GM12878 (cell line): ENCODE results near the gene PCLAF. TPM values are rescaled to one million over a fixed set of nuclear protein-coding genes. Genes with fewer than 3 reads are reported as not detected.
A peak's percentile ranks its signal among the peaks of the same experiment; 100 is the strongest.

Experiments used
- ATAC-seq: fragments of 200-7000 bp; cut with Tn5 transposase; 3 replicates; pipeline ENCODE4 v1.9.1; 2020; ENCODE audit warnings: mild to moderate bottlenecking, moderate library complexity
- BruUV-seq: library from RNA; stranded (reverse); fragments of 400-500 nt; replicated peaks from 2 replicates; lab custom pipeline; 2021; lab: Mats Ljungman, UMichigan
- CTCF ChIA-PET: fragments of 300-600 bp; sonication (Branson Sonifier 250); formaldehyde crosslinking; extraction: SDS; loops from one replicate; lab custom pipeline; 2021; ENCODE audit warnings: inconsistent platforms; lab: Yijun Ruan, JAX
- POLR2A ChIA-PET: fragments of 350-600 bp; formaldehyde crosslinking; extraction: SDS; loops from one replicate; lab custom pipeline; 2021; ENCODE audit warnings: inconsistent platforms; lab: Charles Lee
- RAD21 ChIA-PET: fragments of 300-600 bp; sonication (Branson Sonifier 250); formaldehyde crosslinking; loops from one replicate; lab custom pipeline; 2023; ENCODE audit warnings: antibody characterized with exemption; ENCODE audit not compliant: unreplicated experiment; lab: Charles Lee
- SMC1A ChIA-PET: fragments of 300-600 bp; sonication (Branson Sonifier 250); formaldehyde crosslinking; loops from one replicate; lab custom pipeline; 2023; ENCODE audit not compliant: unreplicated experiment, uncharacterized antibody; lab: Charles Lee
- DNase-seq: peaks from one replicate; pipeline ENCODE4 v3.0.0-alpha.2; 2011; ENCODE audit warnings: low read depth, low spot score
- FAIRE-seq: peaks from 3 replicates; lab custom pipeline; 2011; peaks lifted over from hg19 to GRCh38; lab: Jason Lieb, UNC
- H2AFZ ChIP-seq: 2 replicates; pipeline ENCODE4 v1.6.0; 2011; ENCODE audit warnings: low read depth, low read length, control low read depth; ENCODE audit not compliant: control insufficient read depth
- H3K27ac ChIP-seq: 2 replicates; pipeline ENCODE4 v1.5.1; 2011; ENCODE audit warnings: control low read depth; ENCODE audit not compliant: control insufficient read depth, insufficient read depth
- H3K27me3 ChIP-seq, 2 experiments: replicated peaks in 1 of 2; 2 replicates each; pipeline versions ENCODE4 v1.6.0 to v1.6.1; 2011; ENCODE audit warnings: low read length in 1 of 2; ENCODE audit not compliant: control insufficient read depth in 2 of 2, insufficient read depth in 2 of 2
- H3K36me3 ChIP-seq, 2 experiments: 2 replicates each; pipeline ENCODE4 v1.5.1; 2011; ENCODE audit warnings: low read length in 1 of 2; ENCODE audit not compliant: control insufficient read depth in 2 of 2, insufficient read depth in 2 of 2
- H3K4me1 ChIP-seq: 2 replicates; pipeline ENCODE4 v1.6.1; 2011; ENCODE audit warnings: mild to moderate bottlenecking, low read length, moderate library complexity, mixed read lengths; ENCODE audit not compliant: control insufficient read depth, insufficient read depth
- H3K4me2 ChIP-seq: 2 replicates; pipeline ENCODE4 v1.6.0; 2011; ENCODE audit warnings: control low read depth; ENCODE audit not compliant: control insufficient read depth, insufficient read depth
- H3K4me3 ChIP-seq: fragments of 200-600 bp; sonication (generic); 2 replicates; pipeline ENCODE4 v1.5.1; 2016
- H3K79me2 ChIP-seq: 2 replicates; pipeline ENCODE4 v1.6.0; 2011; ENCODE audit warnings: low read length; ENCODE audit not compliant: control insufficient read depth, insufficient read depth
- H3K9ac ChIP-seq: 2 replicates; pipeline ENCODE4 v1.8.0; 2011; ENCODE audit warnings: low read length, control low read depth, mixed read lengths; ENCODE audit not compliant: control insufficient read depth, insufficient read depth
- H3K9me3 ChIP-seq: replicated peaks from 3 replicates; pipeline ENCODE4 v1.5.1; 2011; ENCODE audit warnings: mild to moderate bottlenecking, low read length; ENCODE audit not compliant: control insufficient read depth, insufficient read depth
- H4K20me1 ChIP-seq: 2 replicates; pipeline ENCODE4 v1.6.0; 2011; ENCODE audit not compliant: control insufficient read depth, insufficient read depth
- EZH2 ChIP-seq: IDR thresholded peaks from 2 replicates; pipeline ENCODE4 v1.6.1; 2012; ENCODE audit warnings: low read depth, mild to moderate bottlenecking, control low read depth, inconsistent platforms, low read length, borderline replicate concordance; ENCODE audit not compliant: control insufficient read depth
- HDAC6 ChIP-seq: fragments of 200-600 bp; sonication (generic); IDR thresholded peaks from one replicate; pipeline ENCODE4 v1.8.0; 2017; ENCODE audit warnings: antibody characterized with exemption; ENCODE audit not compliant: unreplicated experiment
- IKZF1 ChIP-seq: fragments of 450-650 bp; conservative IDR thresholded peaks from 2 replicates; pipeline ENCODE4 v1.6.1; 2017; ENCODE audit warnings: antibody characterized with exemption, mild to moderate bottlenecking
- IKZF2 ChIP-seq, 2 experiments: fragments of 450-650 bp; IDR thresholded peaks; 2 replicates each; pipeline ENCODE4 v1.6.1; 2017; ENCODE audit warnings: mild to moderate bottlenecking in 2 of 2, moderate library complexity in 2 of 2
- MXI1 ChIP-seq: fragments of 150-350 bp; IDR thresholded peaks from 2 replicates; pipeline ENCODE4 v1.6.1; 2011; ENCODE audit warnings: low read depth, mild to moderate bottlenecking, inconsistent platforms, low read length, improper control_type of control experiment
- RAD21 ChIP-seq: IDR thresholded peaks from 2 replicates; pipeline ENCODE4 v1.6.1; 2011; ENCODE audit warnings: mild to moderate bottlenecking, low read depth, low read length, moderate library complexity; ENCODE audit not compliant: insufficient read depth
- SMAD5 ChIP-seq: IDR thresholded peaks from 2 replicates; pipeline ENCODE4 v1.6.1; 2016; ENCODE audit warnings: antibody characterized with exemption, low read depth
- SMC3 ChIP-seq: IDR thresholded peaks from 2 replicates; pipeline ENCODE4 v1.6.1; 2011; ENCODE audit warnings: low read length, improper control_type of control experiment, borderline replicate concordance
- SPI1 ChIP-seq: IDR thresholded peaks from 2 replicates; pipeline ENCODE4 v1.6.1; 2011; ENCODE audit warnings: low read depth, mild to moderate bottlenecking, low read length, moderate library complexity, borderline replicate concordance; ENCODE audit not compliant: insufficient read depth
- STAT3 ChIP-seq: IDR thresholded peaks from 2 replicates; pipeline ENCODE4 v1.6.1; 2011; ENCODE audit warnings: low read depth, low read length, improper control_type of control experiment
- SUPT20H ChIP-seq: IDR thresholded peaks from 2 replicates; pipeline ENCODE4 v1.6.1; 2011; ENCODE audit warnings: low read depth, mild to moderate bottlenecking, low read length, moderate library complexity, borderline replicate concordance; ENCODE audit not compliant: control insufficient read depth
- TBL1XR1 ChIP-seq: IDR thresholded peaks from 2 replicates; pipeline ENCODE4 v1.6.1; 2012; ENCODE audit warnings: low read depth, low read length, improper control_type of control experiment
- ZNF384 ChIP-seq: IDR thresholded peaks from 2 replicates; pipeline ENCODE4 v1.6.1; 2012; ENCODE audit warnings: low read depth, mild to moderate bottlenecking, low read length, improper control_type of control experiment, borderline replicate concordance
- ZNF622 ChIP-seq: fragments of 450-650 bp; IDR thresholded peaks from 2 replicates; pipeline ENCODE4 v1.6.1; 2017; ENCODE audit warnings: mild to moderate bottlenecking, inconsistent platforms
- ZSCAN29 ChIP-seq: fragments of 450-650 bp; IDR thresholded peaks from 2 replicates; pipeline ENCODE4 v1.6.1; 2017; ENCODE audit warnings: mild to moderate bottlenecking, moderate library complexity
- WGBS: methylation state at CpG from one replicate; pipeline ENCODE4 v1.1.6; 2016; ENCODE audit warnings: low lambda C conversion rate; ENCODE audit not compliant: insufficient replicate concordance, insufficient coverage; ENCODE audit errors: missing lambda C conversion rate; 5-methylcytosine and 5-hydroxymethylcytosine counted together
- in situ Hi-C: fragments of 300-500 bp; cut with MboI; formaldehyde crosslinking; loops from 9 replicates; pipeline ENCODE4 v1.14.3; 2018; ENCODE audit warnings: mixed read lengths
- intact Hi-C: fragments of 100-400 bp; cut with micrococcal nuclease; formaldehyde crosslinking; loops from one replicate; pipeline ENCODE4 v1.14.2; 2022; ENCODE audit not compliant: unreplicated experiment
- polyA plus RNA-seq, 11 experiments: library from polyadenylated mRNA; depleted of rRNA in 4 of 11; unstranded in 6 of 11; stranded (reverse) in 5 of 11; fragments of >200 nt; fragmentation: Nextera tagmentation in 4 of 11; fragmentation: Illumina TruSeq in 1 of 11; extraction: Ambion mirVana in 4 of 11; extraction: Trizol in 1 of 11; gene quantifications; 1 replicate in 1 of 11; 2 replicates in 10 of 11; pipeline versions ENCODE4 v1.2.1 to v1.2.3, GENCODE V29; 2011 to 2016; ENCODE audit warnings: inconsistent platforms in 2 of 11, missing spikeins in 2 of 11, low read depth in 1 of 11
- total RNA-seq, 4 experiments: library from RNA; depleted of rRNA in 3 of 4; stranded (reverse); fragments of >200 nt in 3 of 4; fragmentation: Illumina TruSeq in 1 of 4; extraction: Trizol in 1 of 4; gene quantifications; 2 replicates each; pipeline versions ENCODE4 v1.2.1 to v1.2.3, GENCODE V29; 2013 to 2021
- TF ChIP-seq, protein P1 (sequence below), 3 experiments: IDR thresholded peaks in 2 of 3; conservative IDR thresholded peaks in 1 of 3; 2 replicates each; pipeline ENCODE4 v1.5.1; 2011; ENCODE audit warnings: low read depth in 3 of 3, low read length in 3 of 3, mild to moderate bottlenecking in 3 of 3, control low read depth in 2 of 3, moderate library complexity in 2 of 3, inconsistent platforms in 1 of 3, mixed read lengths in 1 of 3; ENCODE audit not compliant: control insufficient read depth in 2 of 3, insufficient read depth in 1 of 3; ENCODE audit errors: extremely low read depth in 1 of 3
- TF ChIP-seq, protein P2 (sequence below): fragments of 450-650 bp; IDR thresholded peaks from 2 replicates; pipeline ENCODE4 v1.6.1; 2017; ENCODE audit warnings: antibody characterized with exemption, mild to moderate bottlenecking, moderate library complexity

The PCLAF gene
- total and polyA plus RNA-seq, 10 of the 15 experiments (the other 5 are each of a cell fraction or from before 2014, with no cell fraction given), result 79.0 to 627 (median 343) TPM

DNA sequence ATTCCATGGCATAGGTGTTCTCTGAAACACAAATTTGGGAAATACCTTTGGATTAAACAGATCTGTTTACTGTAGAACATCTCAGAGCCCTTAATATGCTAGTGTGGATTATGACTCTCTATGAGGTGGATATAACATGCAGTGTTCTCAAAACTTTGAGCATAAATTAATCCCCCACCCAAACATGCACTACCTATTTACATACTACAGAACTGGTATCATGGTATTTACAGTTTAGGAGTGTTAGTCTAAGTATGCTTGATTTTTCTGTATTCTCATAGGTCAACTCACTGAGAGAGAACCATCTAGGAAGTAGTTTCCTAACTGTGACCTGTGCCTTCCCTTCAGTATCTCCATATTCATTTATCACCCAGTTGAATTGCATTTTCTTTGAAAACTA is 48.2 kb upstream of the PCLAF start (continued):
- TF ChIP-seq STAT3, result no peak

DNA sequence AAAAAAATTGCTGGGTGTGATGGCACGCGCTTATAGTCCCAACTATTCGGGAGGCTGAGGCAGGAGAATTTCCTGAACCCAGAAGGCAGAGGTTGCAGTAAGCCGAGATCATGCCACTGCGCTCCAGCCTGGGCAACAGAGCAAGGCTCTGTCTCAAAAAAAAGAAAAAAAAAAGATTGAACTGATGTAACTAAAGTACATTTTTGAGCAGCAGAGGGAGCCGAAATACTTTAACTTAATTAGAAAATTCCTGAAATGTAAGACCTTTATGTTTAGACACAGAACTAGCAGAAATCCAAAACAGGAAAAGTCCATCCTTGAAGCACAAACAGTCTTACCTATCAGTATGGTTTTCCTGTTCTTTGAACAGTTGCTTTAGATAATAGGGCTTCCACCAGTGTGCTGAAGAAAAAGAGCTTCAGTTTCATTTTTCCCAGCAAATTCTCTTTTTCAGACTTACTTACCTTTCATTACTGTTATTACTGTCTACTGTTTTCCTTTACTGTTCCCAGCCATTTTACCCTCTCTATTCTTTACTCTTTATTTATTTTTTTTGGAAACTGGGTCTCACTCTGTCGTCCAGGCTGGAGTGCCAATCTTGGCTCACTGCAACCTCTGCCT is 45.7 kb upstream of the PCLAF start:
- DNase-seq (no peak), ATAC-seq (no peak), FAIRE-seq (no peak)
- peaks cover 32% of the 10 kb centered on the region for H3K4me1 ChIP-seq
- peaks cover 0 to 12% of the 10 kb centered on the region in 2 experiments; a peak in 2 of 4 replicates for H3K36me3 ChIP-seq
- H3K9ac ChIP-seq, result no peak overlapping the region
- WGBS, result 89% methylated on average over 7 of the region's 7 CpGs
- H3K4me2 ChIP-seq, result no peak overlapping the region
- SMC1A ChIA-PET, result interaction anchor here (0.6 to 4.9 kb wide), 28 partner anchors 21 to 421 kb away, joined by 3 to 49 read pairs (median 4); partner anchors contain the start of gene ZNF609
- in situ Hi-C loops (no loop called here), intact Hi-C loops (loop anchor here (2.0 to 10.0 kb wide), 4 partner anchors 208 to 302 kb away; no protein-coding TSS in a partner anchor)
- H3K79me2 ChIP-seq, result no peaks in the 10 kb centered on the region
- H2AFZ ChIP-seq, result no peak overlapping the region
- H3K4me3 ChIP-seq, result no peak overlapping the region
- no peaks in the 10 kb centered on the region for H4K20me1 ChIP-seq
- no peak overlapping the region for H3K27ac ChIP-seq
- H3K9me3 ChIP-seq, result no peaks in the 10 kb centered on the region
- CTCF ChIA-PET, result interaction anchor here (0.6 to 5.7 kb wide), 26 partner anchors 9 to 302 kb away, joined by 3 to 64 read pairs (median 4); no protein-coding TSS in a partner anchor
- POLR2A ChIA-PET, result interaction anchor here (0.5 to 1.2 kb wide), 5 partner anchors 172 to 253 kb away, joined by 3 to 4 read pairs (median 4); no protein-coding TSS in a partner anchor
- no peaks in the 10 kb centered on the region for H3K27me3 ChIP-seq
- no TSS peak for BruUV-seq
- RAD21 ChIA-PET, result interaction anchor here (0.5 to 2.9 kb wide), 20 partner anchors 17 to 306 kb away, joined by 3 to 39 read pairs (median 4); partner anchors contain the start of genes TRIP4 and ZNF609
- TF ChIP-seq, protein P1, sequence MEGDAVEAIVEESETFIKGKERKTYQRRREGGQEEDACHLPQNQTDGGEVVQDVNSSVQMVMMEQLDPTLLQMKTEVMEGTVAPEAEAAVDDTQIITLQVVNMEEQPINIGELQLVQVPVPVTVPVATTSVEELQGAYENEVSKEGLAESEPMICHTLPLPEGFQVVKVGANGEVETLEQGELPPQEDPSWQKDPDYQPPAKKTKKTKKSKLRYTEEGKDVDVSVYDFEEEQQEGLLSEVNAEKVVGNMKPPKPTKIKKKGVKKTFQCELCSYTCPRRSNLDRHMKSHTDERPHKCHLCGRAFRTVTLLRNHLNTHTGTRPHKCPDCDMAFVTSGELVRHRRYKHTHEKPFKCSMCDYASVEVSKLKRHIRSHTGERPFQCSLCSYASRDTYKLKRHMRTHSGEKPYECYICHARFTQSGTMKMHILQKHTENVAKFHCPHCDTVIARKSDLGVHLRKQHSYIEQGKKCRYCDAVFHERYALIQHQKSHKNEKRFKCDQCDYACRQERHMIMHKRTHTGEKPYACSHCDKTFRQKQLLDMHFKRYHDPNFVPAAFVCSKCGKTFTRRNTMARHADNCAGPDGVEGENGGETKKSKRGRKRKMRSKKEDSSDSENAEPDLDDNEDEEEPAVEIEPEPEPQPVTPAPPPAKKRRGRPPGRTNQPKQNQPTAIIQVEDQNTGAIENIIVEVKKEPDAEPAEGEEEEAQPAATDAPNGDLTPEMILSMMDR (IDR thresholded peaks at IDR 0.05 in 2 of 3, conservative IDR thresholded peaks at IDR 0.05 in 1 of 3; ENCODE audit: control insufficient read depth in 2 of 3, extremely low read depth in 1 of 3, insufficient read depth in 1 of 3, low read depth in 3 of 3, low read length in 3 of 3), result peak in 1 of 3 experiments; percentile 43; a peak in 1 of 6 replicates
- TF ChIP-seq ZNF384, result peak; percentile 64; the same call in 1 of the 2 replicates
- peak; percentile 41 for TF ChIP-seq RAD21
- TF ChIP-seq EZH2, result no peak
- no peak for TF ChIP-seq TBL1XR1
- TF ChIP-seq SMAD5, result no peak
- peak; percentile 48 to 50; a peak in 3 of 4 replicates for TF ChIP-seq IKZF2 (IDR thresholded peaks at IDR 0.05)
- no peak for TF ChIP-seq HDAC6
- no peak for TF ChIP-seq SUPT20H
- no peak for TF ChIP-seq SPI1
- TF ChIP-seq SMC3, result peak; percentile 36; the same call in 1 of the 2 replicates
- no peak for TF ChIP-seq ZNF622
- TF ChIP-seq, protein P2, sequence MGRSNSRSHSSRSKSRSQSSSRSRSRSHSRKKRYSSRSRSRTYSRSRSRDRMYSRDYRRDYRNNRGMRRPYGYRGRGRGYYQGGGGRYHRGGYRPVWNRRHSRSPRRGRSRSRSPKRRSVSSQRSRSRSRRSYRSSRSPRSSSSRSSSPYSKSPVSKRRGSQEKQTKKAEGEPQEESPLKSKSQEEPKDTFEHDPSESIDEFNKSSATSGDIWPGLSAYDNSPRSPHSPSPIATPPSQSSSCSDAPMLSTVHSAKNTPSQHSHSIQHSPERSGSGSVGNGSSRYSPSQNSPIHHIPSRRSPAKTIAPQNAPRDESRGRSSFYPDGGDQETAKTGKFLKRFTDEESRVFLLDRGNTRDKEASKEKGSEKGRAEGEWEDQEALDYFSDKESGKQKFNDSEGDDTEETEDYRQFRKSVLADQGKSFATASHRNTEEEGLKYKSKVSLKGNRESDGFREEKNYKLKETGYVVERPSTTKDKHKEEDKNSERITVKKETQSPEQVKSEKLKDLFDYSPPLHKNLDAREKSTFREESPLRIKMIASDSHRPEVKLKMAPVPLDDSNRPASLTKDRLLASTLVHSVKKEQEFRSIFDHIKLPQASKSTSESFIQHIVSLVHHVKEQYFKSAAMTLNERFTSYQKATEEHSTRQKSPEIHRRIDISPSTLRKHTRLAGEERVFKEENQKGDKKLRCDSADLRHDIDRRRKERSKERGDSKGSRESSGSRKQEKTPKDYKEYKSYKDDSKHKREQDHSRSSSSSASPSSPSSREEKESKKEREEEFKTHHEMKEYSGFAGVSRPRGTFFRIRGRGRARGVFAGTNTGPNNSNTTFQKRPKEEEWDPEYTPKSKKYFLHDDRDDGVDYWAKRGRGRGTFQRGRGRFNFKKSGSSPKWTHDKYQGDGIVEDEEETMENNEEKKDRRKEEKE, result no peak
- TF ChIP-seq ZSCAN29, result no peak
- TF ChIP-seq IKZF1, result peak; percentile 28; the same call in 1 of the 2 replicates
- no peak for TF ChIP-seq MXI1
